Measurements from ENCODE around the gene NEURL1B.

DNA sequence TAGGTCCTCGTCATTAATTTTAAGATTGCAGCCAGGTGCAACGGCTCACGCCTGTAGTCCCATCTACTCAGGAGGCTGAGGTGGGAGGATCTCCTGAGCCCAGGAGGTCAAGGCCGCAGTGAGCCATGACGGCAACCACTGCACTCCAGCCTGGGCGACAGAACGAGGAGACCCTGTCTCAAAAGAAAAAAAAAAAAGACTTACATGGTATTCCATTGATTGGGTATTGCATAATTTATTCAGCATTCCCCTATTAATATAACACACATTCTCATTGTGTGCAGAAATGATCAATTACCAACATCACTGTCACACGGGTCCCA is 67.1 kb downstream of the NEURL1B start:
- TF ChIP-seq, protein P1, sequence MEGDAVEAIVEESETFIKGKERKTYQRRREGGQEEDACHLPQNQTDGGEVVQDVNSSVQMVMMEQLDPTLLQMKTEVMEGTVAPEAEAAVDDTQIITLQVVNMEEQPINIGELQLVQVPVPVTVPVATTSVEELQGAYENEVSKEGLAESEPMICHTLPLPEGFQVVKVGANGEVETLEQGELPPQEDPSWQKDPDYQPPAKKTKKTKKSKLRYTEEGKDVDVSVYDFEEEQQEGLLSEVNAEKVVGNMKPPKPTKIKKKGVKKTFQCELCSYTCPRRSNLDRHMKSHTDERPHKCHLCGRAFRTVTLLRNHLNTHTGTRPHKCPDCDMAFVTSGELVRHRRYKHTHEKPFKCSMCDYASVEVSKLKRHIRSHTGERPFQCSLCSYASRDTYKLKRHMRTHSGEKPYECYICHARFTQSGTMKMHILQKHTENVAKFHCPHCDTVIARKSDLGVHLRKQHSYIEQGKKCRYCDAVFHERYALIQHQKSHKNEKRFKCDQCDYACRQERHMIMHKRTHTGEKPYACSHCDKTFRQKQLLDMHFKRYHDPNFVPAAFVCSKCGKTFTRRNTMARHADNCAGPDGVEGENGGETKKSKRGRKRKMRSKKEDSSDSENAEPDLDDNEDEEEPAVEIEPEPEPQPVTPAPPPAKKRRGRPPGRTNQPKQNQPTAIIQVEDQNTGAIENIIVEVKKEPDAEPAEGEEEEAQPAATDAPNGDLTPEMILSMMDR (IDR thresholded peaks at IDR 0.05), result no peak
- TF ChIP-seq RAD21 (conservative IDR thresholded peaks at IDR 0.05 in 1 of 2, IDR thresholded peaks at IDR 0.05 in 1 of 2) (no peak), NR3C1 (IDR thresholded peaks at IDR 0.05) (no peak), TP53 (CRISPR knock-in tag; IDR thresholded peaks at IDR 0.05) (no peak), PHF8 (IDR thresholded peaks at IDR 0.05; ENCODE audit: borderline replicate concordance, low read depth) (no peak)
- TF ChIP-seq, protein P2, sequence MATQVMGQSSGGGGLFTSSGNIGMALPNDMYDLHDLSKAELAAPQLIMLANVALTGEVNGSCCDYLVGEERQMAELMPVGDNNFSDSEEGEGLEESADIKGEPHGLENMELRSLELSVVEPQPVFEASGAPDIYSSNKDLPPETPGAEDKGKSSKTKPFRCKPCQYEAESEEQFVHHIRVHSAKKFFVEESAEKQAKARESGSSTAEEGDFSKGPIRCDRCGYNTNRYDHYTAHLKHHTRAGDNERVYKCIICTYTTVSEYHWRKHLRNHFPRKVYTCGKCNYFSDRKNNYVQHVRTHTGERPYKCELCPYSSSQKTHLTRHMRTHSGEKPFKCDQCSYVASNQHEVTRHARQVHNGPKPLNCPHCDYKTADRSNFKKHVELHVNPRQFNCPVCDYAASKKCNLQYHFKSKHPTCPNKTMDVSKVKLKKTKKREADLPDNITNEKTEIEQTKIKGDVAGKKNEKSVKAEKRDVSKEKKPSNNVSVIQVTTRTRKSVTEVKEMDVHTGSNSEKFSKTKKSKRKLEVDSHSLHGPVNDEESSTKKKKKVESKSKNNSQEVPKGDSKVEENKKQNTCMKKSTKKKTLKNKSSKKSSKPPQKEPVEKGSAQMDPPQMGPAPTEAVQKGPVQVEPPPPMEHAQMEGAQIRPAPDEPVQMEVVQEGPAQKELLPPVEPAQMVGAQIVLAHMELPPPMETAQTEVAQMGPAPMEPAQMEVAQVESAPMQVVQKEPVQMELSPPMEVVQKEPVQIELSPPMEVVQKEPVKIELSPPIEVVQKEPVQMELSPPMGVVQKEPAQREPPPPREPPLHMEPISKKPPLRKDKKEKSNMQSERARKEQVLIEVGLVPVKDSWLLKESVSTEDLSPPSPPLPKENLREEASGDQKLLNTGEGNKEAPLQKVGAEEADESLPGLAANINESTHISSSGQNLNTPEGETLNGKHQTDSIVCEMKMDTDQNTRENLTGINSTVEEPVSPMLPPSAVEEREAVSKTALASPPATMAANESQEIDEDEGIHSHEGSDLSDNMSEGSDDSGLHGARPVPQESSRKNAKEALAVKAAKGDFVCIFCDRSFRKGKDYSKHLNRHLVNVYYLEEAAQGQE (IDR thresholded peaks at IDR 0.05), result no peak

Measured in A549 (cell line).